NCI-H748 (cell line): ENCODE data around the gene LPAR3.
"Not testable (repeated sequence)": the region's sequence is repeated elsewhere in the genome, so short reads cannot be mapped to it uniquely, and the experiment has no call there.

Experiments
- DNase-seq: peaks from one replicate; lab custom pipeline; 2025; ENCODE audit not compliant: unreplicated experiment; lab: John Stamatoyannopoulos, UW

The LPAR3 gene

GRCh38 chr1:84907095-84907827 is 14.3 kb upstream of the LPAR3 start:
- DNase-seq = no peak

GRCh38 chr1:84902727-84903126 is 9.7 kb upstream of the LPAR3 start:
- DNase-seq = not testable (repeated sequence)

- peak; percentile 11 for DNase-seq
Measured at GRCh38 chr1:84899969-84900368, 7.0 kb upstream of the LPAR3 start.

- DNase-seq = no peak
Measured at GRCh38 chr1:84896279-84896678, 3.3 kb upstream of the LPAR3 start.

GRCh38 chr1:84890566-84890965 is 2.4 kb downstream of the LPAR3 start:
- DNase-seq = no peak

DNA sequence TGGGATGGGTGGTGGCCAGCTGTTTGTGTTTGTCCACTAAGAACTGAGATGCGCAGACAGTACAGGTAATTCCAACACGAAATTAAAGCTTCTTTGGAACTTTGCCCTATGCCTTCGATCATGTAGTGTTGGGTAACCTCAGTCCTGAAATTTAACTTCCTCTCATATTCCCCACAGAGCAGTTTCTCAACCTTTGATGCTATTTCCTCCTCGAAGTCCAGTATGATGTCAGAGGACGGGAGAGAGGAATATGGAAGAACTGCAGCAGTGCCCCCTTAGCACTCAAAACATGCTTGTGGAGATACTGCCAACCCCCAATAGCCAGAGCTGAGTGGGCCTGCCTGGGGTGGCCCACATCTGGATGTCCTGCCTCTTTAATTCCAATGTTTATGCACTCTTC is 3.6 kb downstream of the LPAR3 start:
- no peak for DNase-seq

DNA sequence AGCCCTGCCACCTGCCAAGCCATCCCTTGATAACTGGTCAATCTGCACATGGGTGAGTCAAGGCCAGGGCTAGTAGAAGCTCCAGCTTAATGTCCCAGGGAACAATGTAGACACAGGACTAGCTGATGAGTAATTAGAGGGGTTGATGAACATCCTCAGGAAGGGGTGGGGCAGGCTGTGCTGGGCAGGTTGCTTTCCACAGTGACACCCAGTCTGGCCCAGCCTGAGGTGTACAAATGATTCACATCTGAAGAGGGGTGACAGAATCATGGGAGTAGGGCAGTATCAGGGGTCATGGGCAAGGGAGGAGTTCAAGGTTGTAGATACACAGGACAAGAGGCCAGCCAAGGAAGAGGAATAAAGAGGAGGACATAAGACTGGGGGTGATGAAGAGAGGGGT is 4.3 kb downstream of the LPAR3 start:
- no peak for DNase-seq

- DNase-seq = no peak
Measured at GRCh38 chr1:84887261-84887934, 5.6 kb downstream of the LPAR3 start.

DNA sequence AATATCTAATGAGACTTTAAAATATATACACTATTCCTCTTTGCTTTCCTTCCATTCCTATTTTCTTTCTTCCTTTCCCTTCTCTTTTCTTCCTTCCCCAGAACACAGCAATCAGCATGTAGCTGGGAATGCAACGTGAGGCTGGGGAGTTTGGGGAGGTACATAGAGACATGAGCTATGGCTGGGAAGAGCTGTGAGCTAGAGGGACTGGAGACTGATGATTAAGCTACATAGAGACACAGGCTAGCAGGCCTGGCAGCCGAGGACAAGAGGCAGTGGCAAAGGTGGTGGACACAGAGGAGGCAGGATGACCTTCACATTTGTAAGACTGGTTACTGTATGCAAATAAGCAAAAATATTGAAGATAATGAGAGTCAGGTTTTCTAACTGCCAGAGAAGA is 7.5 kb downstream of the LPAR3 start:
- no peak for DNase-seq

DNA sequence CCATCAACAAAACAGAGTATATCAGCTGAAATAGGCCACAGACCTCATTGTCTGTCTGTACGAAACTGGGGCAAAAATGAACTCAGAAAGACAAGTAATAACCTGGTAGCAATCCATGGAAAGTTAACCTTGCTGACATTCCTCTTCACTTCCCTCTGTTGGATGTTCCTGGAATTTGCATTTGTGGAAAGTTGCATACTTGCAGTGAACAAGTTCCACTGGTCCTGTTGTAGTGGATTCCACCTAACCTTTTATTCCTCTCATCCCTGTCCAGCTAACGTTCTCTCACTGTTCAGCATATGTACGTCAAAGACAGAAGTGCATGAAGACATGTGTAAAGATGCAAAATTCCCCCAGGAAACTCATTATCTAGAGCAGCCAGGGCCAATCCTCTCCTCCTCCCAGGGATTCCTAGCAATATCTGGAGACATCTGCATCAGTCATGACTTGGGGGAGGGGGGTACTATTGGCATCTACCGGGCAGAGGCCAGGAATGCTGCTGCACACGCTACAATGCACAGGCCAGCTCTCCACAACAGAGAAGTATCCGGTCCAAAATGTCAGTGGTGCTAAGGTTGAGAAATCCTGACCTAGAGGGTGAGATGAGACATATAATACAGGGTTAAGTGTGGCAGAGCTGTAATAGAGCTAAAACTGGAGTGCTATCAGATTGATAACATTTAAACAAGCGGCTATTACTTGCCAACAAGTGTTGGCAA is 8.2 kb downstream of the LPAR3 start:
- no peak for DNase-seq

- no peak for DNase-seq
Measured at GRCh38 chr1:84883286-84883685, 9.7 kb downstream of the LPAR3 start.

GRCh38 chr1:84877592-84877991 is 15.4 kb downstream of the LPAR3 start:
- no peak for DNase-seq

DNA sequence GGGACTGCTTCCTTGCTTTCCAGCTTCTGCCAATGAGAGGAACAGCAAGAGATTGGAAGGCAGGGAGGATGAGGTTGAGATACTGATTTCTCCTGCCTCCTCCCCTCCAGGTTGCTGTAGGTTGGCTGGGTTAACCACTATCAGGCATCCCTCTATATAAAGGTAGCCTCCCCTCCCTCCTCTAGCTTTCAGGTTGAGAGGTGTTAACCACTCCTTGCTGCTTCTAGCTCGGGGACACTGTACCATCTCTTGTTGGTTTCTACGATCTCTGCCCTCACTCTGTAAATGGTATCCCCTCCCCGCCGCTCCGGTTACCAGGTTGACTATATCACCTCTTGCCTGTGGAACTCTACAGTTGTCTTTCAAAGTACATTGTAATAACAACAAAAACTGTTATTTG is 16.7 kb downstream of the LPAR3 start:
- no peak for DNase-seq

DNA sequence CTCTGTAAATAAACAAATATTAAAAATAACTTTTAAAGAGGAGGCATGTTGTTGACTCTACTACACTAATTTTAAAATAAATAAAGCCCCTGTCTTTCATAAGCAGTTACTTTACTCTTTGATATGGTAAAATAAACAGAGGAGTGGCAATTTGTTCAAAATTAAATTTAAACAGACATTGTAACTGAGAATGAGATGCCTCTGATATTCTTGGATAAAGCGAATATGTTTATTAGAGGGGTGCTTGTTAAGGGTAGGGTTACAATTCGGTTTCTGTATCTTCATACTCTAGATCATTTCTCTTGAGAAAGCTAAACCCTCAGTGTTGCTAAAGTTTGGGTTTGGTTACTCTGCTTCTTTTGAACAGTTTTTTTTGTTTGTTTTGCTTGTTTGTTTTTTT is 19.6 kb downstream of the LPAR3 start:
- no peak for DNase-seq

DNA sequence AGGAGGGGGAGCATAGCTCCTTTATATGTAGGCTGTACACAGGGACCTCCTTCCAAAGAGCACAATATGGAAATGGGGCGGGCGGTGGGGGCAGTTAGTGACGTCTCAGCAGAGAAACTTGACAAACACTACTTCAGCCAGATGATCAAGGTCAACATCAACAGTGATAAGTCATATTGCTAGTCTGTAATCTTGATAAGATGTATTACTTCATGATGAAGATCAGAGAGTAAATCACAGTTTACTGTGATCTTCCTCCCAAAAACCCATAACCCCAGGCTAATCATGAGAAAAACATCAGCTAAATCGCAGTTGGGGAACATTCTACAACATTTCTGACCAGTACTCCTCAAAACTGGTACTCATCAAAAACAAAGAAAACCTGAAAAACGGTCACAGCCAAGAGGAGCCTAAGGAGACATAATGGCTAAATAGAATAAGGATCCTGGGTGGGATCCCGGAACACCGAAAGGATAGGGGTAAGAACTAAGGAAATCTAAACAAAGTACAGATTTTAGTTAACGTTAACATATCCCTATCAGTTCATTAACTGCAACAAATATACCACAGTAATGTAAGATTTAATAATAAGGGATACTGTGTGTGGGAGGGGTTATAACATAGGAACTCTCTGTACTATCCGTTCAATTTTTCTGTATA is 20.2 kb downstream of the LPAR3 start:
- no peak for DNase-seq

DNA sequence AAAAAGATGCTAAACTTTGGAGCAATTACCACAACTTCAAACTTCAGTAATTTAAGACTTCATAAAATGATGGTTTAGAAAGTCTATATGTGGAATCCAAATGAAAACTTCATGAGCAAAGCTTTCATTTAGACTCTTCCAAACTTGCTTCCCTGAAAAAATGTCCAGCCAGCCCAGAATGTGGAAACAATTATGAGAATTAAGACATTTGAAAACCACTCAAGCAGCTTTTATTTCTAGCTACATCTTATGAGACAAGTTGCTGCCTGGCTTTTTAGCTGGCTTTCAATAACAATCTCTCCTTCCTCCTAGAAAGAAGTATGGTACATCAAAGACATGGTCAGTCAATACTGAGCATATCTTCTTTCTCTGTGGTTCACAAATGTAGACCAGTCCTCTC is 21.8 kb downstream of the LPAR3 start:
- DNase-seq = no peak

DNA sequence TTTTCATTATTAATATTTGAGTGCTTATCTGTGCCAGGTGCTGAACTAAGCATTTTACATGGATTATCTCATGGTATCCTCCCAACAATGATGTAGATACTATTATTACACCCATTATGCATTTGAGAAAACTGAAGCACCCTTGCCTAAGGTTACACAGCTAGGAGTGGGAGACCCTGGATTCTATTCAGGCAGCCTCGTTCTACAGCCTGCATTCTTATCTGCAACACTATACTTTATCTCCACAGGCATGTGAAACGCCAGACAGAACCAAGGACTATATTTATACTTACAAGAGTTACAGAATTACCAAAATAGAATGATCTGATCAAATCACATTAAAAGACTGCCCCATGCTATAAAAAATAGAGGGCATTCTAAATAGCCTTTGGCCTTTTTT is 22.4 kb downstream of the LPAR3 start:
- no peak for DNase-seq

DNA sequence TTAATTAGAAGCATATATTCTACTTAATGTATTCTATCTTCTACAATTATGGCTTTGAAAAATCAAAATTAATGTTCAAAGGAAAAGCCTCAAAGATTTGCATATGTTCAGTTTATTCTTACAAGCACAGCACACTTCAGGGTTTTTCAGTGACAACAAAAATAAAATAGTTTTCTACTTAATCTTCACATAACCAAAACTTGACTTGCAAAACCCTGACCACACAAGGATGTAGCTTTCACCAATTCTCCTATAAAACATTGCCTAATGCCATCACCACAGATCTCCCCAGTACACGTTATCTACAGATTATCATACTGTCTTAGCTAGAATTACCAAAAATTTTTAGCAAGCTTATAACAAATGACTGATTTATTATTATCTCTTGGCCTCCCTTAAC is 23.3 kb downstream of the LPAR3 start:
- no peak for DNase-seq

GRCh38 chr1:84862810-84863251 is 30.2 kb downstream of the LPAR3 start:
- no peak for DNase-seq

GRCh38 chr1:84861988-84862644 is 30.9 kb downstream of the LPAR3 start:
- no peak for DNase-seq

GRCh38 chr1:84861516-84861915 is 31.5 kb downstream of the LPAR3 start:
- no peak for DNase-seq
